ENCODE measurements around the gene ZNF718. TPM values are rescaled to one million over a fixed set of nuclear protein-coding genes. Genes with fewer than 3 reads are reported as not detected.
A peak's percentile ranks its signal among the peaks of the same experiment; 100 is the strongest.

The ZNF718 gene
- polyA plus RNA-seq, 3 donors = 1.9 to 2.8 (median 2.7) TPM

- no peak overlapping the region for H3K4me2 ChIP-seq (replicated peaks; ENCODE audit: extremely low read depth, low read length, poor library complexity, severe bottlenecking)
- peaks cover 54 to 95% of the 10 kb centered on the region in 2 donors for H3K9me3 ChIP-seq (replicated peaks in 1 of 2; ENCODE audit: control insufficient read depth in 1 of 2, insufficient read depth in 1 of 2, low read length in 2 of 2)
- Mint-ChIP-seq H3K27me3 (ENCODE audit: low read depth in 3 of 3) (peaks cover 0 to 1% (median 0%) of the 10 kb centered on the region in 3 donors), H3K9me3 (peaks cover 32 to 84% (median 72%) of the 10 kb centered on the region in 7 donors), H3K36me3 (peaks cover 40 to 72% of the 10 kb centered on the region in 2 donors), H3K27ac (no peak overlapping the region), H3K4me1 (no peaks in the 10 kb centered on the region), H3K4me3 (no peak overlapping the region)
- no peak for DNase-seq
- H4K20me1 ChIP-seq (ENCODE audit: insufficient read depth, low read length) = no peaks in the 10 kb centered on the region
- H3K27ac ChIP-seq (ENCODE audit: low read depth in 1 of 2, low read length in 2 of 2) = no peak overlapping the region
- H3K79me2 ChIP-seq (ENCODE audit: insufficient read depth, low read length) = peaks cover 30% of the 10 kb centered on the region
- H3K36me3 ChIP-seq (replicated peaks in 1 of 2; ENCODE audit: control insufficient read depth in 1 of 2, insufficient read depth in 2 of 2, low read length in 2 of 2) = peaks cover 0 to 94% of the 10 kb centered on the region in 2 donors
- peak overlapping the region in 1 of 3 experiments; percentile 25 for H3K4me3 ChIP-seq (replicated peaks in 1 of 3; ENCODE audit: low read depth in 2 of 3, low read length in 3 of 3)
- no peak overlapping the region for H3K9ac ChIP-seq (ENCODE audit: insufficient read depth, low read length, poor library complexity, severe bottlenecking)
- TF ChIP-seq CTCF (IDR thresholded peaks at IDR 0.05) = no peak
- intact Hi-C loops (cut with micrococcal nuclease) = no loop called here
- H3K4me1 ChIP-seq (ENCODE audit: control insufficient read depth in 1 of 2, insufficient read depth in 2 of 2, low read length in 2 of 2) = no peaks in the 10 kb centered on the region
- no peak overlapping the region for H2AFZ ChIP-seq (ENCODE audit: insufficient read depth, low read depth, low read length, poor library complexity, severe bottlenecking)
- H3K27me3 ChIP-seq (ENCODE audit: control insufficient read depth in 2 of 2, insufficient read depth in 2 of 2, low read length in 2 of 2) = no peaks in the 10 kb centered on the region
- WGBS (ENCODE audit: insufficient coverage) = no CpG with 5 or more reads among the region's 1 CpG
These were observed 22.3 kb downstream of the ZNF718 start for GRCh38 chr4:146621-147020.

- Histone ChIP-seq H3K4me1 (ENCODE audit: control insufficient read depth in 1 of 2, insufficient read depth in 2 of 2, low read length in 2 of 2) (no peaks in the 10 kb centered on the region), H3K4me2 (replicated peaks; ENCODE audit: extremely low read depth, low read length, poor library complexity, severe bottlenecking) (no peak overlapping the region), H3K9me3 (replicated peaks in 1 of 2; ENCODE audit: control insufficient read depth in 1 of 2, insufficient read depth in 1 of 2, low read length in 2 of 2) (peaks cover 58 to 90% of the 10 kb centered on the region in 2 donors), H4K20me1 (ENCODE audit: insufficient read depth, low read length) (no peaks in the 10 kb centered on the region), H2AFZ (ENCODE audit: insufficient read depth, low read depth, low read length, poor library complexity, severe bottlenecking) (no peak overlapping the region), H3K79me2 (ENCODE audit: insufficient read depth, low read length) (peaks cover 30% of the 10 kb centered on the region), H3K9ac (ENCODE audit: insufficient read depth, low read length, poor library complexity, severe bottlenecking) (no peak overlapping the region), H3K36me3 (replicated peaks in 1 of 2; ENCODE audit: control insufficient read depth in 1 of 2, insufficient read depth in 2 of 2, low read length in 2 of 2) (peaks cover 0 to 88% of the 10 kb centered on the region in 2 donors), H3K4me3 (replicated peaks in 1 of 3; ENCODE audit: low read depth in 2 of 3, low read length in 3 of 3) (peak overlapping the region in 1 of 3 experiments; percentile 25), H3K27me3 (ENCODE audit: control insufficient read depth in 2 of 2, insufficient read depth in 2 of 2, low read length in 2 of 2) (no peaks in the 10 kb centered on the region), H3K27ac (ENCODE audit: low read depth in 1 of 2, low read length in 2 of 2) (no peak overlapping the region)
- intact Hi-C loops (cut with micrococcal nuclease) = no loop called here
- Mint-ChIP-seq H3K9me3 (peaks cover 32 to 80% (median 72%) of the 10 kb centered on the region in 7 donors), H3K4me3 (no peak overlapping the region), H3K27ac (no peak overlapping the region), H3K36me3 (peaks cover 40 to 73% of the 10 kb centered on the region in 2 donors), H3K27me3 (ENCODE audit: low read depth in 3 of 3) (peaks cover 0 to 1% (median 0%) of the 10 kb centered on the region in 3 donors), H3K4me1 (no peaks in the 10 kb centered on the region)
- TF ChIP-seq CTCF (IDR thresholded peaks at IDR 0.05) = no peak
- 96% methylated on average over 3 of the region's 4 CpGs for whole genome bisulfite sequencing (ENCODE audit: insufficient coverage)
- DNase-seq = no peak
These were observed 22.9 kb downstream of the ZNF718 start for GRCh38 chr4:147233-147632.
